PC-9 (cell line): ENCODE results near the gene SDCBP2. TPM values are rescaled to one million over a fixed set of nuclear protein-coding genes. Genes with fewer than 3 reads are reported as not detected.
A peak's percentile ranks its signal among the peaks of the same experiment; 100 is the strongest.

ENCODE experiments used
- BruUV-seq: library from RNA; stranded (reverse); fragments of 400-500 nt; replicated peaks from 2 replicates; lab custom pipeline; 2021; lab: Mats Ljungman, UMichigan
- CTCF ChIA-PET: fragments of 300-600 bp; sonication (Branson Sonifier 250); formaldehyde crosslinking; loops from one replicate; lab custom pipeline; 2022; ENCODE audit warnings: antibody characterized with exemption; lab: Charles Lee
- POLR2A ChIA-PET: fragments of 300-600 bp; sonication (Branson Sonifier 250); formaldehyde crosslinking; loops from one replicate; lab custom pipeline; 2022; ENCODE audit warnings: antibody characterized with exemption; ENCODE audit not compliant: unreplicated experiment; lab: Charles Lee
- DNase-seq, 2 experiments: peaks; one replicate each; pipeline versions ENCODE4 v3.0.0 to v3.0.0-alpha.2; 2015 to 2022; ENCODE audit warnings: mixed read lengths in 1 of 2
- H2AFZ ChIP-seq: fragments of 200-600 bp; sonication (generic); 2 replicates; pipeline ENCODE4 v1.8.1; 2017; ENCODE audit warnings: antibody characterized with exemption
- H3F3A ChIP-seq: fragments of 200-600 bp; sonication (generic); 2 replicates; pipeline ENCODE4 v1.8.1; 2017; ENCODE audit warnings: antibody characterized with exemption, mild to moderate bottlenecking, low read depth; ENCODE audit not compliant: insufficient read depth
- H3K27ac ChIP-seq: fragments of 200-600 bp; sonication (generic); 2 replicates; pipeline ENCODE4 v1.6.1; 2016; ENCODE audit warnings: mixed run types
- H3K27me3 ChIP-seq: fragments of 200-600 bp; sonication (generic); 2 replicates; pipeline ENCODE4 v1.6.1; 2016; ENCODE audit warnings: low read depth, mixed run types; ENCODE audit not compliant: insufficient read depth
- H3K36me3 ChIP-seq: fragments of 200-600 bp; sonication (generic); 2 replicates; pipeline ENCODE4 v1.6.1; 2016; ENCODE audit warnings: low read depth, mixed run types
- H3K4me1 ChIP-seq: fragments of 200-600 bp; sonication (generic); replicated peaks from 2 replicates; pipeline ENCODE4 v1.6.1; 2016; ENCODE audit warnings: mixed run types; ENCODE audit not compliant: insufficient read depth
- H3K4me2 ChIP-seq: fragments of 200-600 bp; sonication (generic); 2 replicates; pipeline ENCODE4 v1.6.1; 2017; ENCODE audit warnings: mixed run types
- H3K4me3 ChIP-seq: fragments of 200-600 bp; sonication (generic); 2 replicates; pipeline ENCODE4 v1.6.1; 2016; ENCODE audit warnings: mixed run types
- H3K79me2 ChIP-seq: fragments of 200-600 bp; sonication (generic); 2 replicates; pipeline ENCODE4 v1.6.1; 2017; ENCODE audit warnings: low read depth, mixed run types
- H3K9me2 ChIP-seq: fragments of 200-600 bp; sonication (generic); 2 replicates; pipeline ENCODE4 v1.8.1; 2017; ENCODE audit warnings: mild to moderate bottlenecking; ENCODE audit not compliant: insufficient read depth
- H3K9me3 ChIP-seq: fragments of 200-600 bp; sonication (generic); 2 replicates; pipeline ENCODE4 v1.8.1; 2016; ENCODE audit warnings: low read depth; ENCODE audit not compliant: insufficient read depth
- H4K20me1 ChIP-seq: fragments of 200-600 bp; sonication (generic); 2 replicates; pipeline ENCODE4 v1.8.1; 2017; ENCODE audit not compliant: insufficient read depth
- EZH2 ChIP-seq: fragments of 200-600 bp; sonication (generic); IDR thresholded peaks from 2 replicates; pipeline ENCODE4 v1.8.0; 2017; ENCODE audit warnings: antibody characterized with exemption, low read depth
- intact Hi-C: fragments of 100-400 bp; cut with micrococcal nuclease; formaldehyde crosslinking; loops from one replicate; pipeline ENCODE4 v1.10.0; 2022; ENCODE audit not compliant: unreplicated experiment
- total RNA-seq: library from RNA; stranded (reverse); gene quantifications from 2 replicates; pipeline ENCODE4 v1.2.3, GENCODE V29; 2021
- TF ChIP-seq, protein P1 (sequence below): fragments of 200-600 bp; sonication (generic); conservative IDR thresholded peaks from 2 replicates; pipeline ENCODE4 v1.6.1; 2017; ENCODE audit warnings: mixed run types, antibody characterized with exemption, mild to moderate bottlenecking, moderate library complexity

The SDCBP2 gene
- total RNA-seq, 1 experiment from 2014 or later, result 14.8 TPM

DNA sequence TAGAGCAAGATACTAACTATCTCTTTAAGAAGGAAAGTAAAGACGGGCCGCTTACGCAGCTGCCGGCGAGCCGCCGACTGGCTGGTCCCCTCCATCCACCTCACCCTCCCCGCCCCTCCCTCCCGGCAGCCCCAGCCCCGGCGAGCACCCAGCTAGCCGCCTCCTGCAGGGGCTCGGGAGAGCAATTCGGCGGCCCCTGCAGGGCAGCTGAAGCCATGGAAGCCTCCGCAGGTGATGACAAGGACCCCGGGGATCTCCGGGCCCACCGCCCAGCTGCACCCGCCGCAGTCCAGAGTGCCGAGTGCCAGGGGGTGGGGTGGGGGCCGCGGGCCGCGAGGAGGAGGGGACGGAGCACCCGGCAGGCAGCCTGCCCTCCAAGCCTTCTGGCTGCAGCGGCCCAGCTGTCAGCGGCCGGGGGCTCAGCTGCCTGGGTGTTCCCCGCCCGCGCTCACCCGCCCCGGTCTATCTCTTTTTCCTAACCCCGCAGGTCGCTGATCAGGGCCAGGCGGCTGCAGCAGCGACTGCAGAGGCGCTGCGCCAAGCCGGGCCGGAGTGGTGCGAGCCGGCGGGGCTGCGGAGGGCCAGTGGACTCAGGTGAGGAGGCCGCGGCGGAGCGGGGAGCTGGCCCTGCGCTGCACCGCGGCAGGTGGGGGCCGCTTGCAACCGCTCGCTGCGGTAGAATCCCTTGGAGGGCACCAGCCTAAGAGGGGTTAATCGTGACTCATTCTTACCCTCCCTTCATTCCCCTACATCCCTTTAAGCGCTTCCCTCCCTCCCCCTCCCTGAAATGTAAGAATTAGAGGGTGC is 62.6 kb downstream of the SDCBP2 start, which contains the start of gene SNPH:
TSS of gene SNPH (plus strand) at position 128 of the 807 bp plus-strand sequence. CDS start 29,946 bp downstream, outside the sequence.
- no peaks in the 10 kb centered on the region for H3K36me3 ChIP-seq
- no peaks in the 10 kb centered on the region for H4K20me1 ChIP-seq
- H3K4me3 ChIP-seq, result peak within 1 kb of the TSS; percentile 69
- peak within 1 kb of the TSS; percentile 78 for H3K4me2 ChIP-seq
- H3K27ac ChIP-seq, result no peak within 1 kb of the TSS
- no peaks in the 10 kb centered on the region for H3K79me2 ChIP-seq
- ChIA-PET POLR2A (interaction anchor here (0.5 kb wide), 1 partner anchor 18 kb away, joined by 3 read pairs; no protein-coding TSS in a partner anchor), CTCF (interaction anchor here (0.6 to 0.7 kb wide), 2 partner anchors 73 to 111 kb away, joined by 4 to 6 read pairs; no protein-coding TSS in a partner anchor)
- TF ChIP-seq, protein P1, sequence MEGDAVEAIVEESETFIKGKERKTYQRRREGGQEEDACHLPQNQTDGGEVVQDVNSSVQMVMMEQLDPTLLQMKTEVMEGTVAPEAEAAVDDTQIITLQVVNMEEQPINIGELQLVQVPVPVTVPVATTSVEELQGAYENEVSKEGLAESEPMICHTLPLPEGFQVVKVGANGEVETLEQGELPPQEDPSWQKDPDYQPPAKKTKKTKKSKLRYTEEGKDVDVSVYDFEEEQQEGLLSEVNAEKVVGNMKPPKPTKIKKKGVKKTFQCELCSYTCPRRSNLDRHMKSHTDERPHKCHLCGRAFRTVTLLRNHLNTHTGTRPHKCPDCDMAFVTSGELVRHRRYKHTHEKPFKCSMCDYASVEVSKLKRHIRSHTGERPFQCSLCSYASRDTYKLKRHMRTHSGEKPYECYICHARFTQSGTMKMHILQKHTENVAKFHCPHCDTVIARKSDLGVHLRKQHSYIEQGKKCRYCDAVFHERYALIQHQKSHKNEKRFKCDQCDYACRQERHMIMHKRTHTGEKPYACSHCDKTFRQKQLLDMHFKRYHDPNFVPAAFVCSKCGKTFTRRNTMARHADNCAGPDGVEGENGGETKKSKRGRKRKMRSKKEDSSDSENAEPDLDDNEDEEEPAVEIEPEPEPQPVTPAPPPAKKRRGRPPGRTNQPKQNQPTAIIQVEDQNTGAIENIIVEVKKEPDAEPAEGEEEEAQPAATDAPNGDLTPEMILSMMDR, result no peak
- H3K27me3 ChIP-seq, result no peaks in the 10 kb centered on the region
- H3K9me2 ChIP-seq, result no peaks in the 10 kb centered on the region
- H3K4me1 ChIP-seq, result peaks cover 4% of the 10 kb centered on the region; the same call in 1 of the 2 replicates
- peak within 1 kb of the TSS; percentile 91 for H2AFZ ChIP-seq
- peaks cover 18% of the 10 kb centered on the region; the same call in 1 of the 2 replicates for H3F3A ChIP-seq
- DNase-seq, result peak in 1 of 2 experiments; percentile 66
- peaks cover 4% of the 10 kb centered on the region; the same call in 1 of the 2 replicates for H3K9me3 ChIP-seq
- no TSS peak for BruUV-seq
- intact Hi-C loops, result loop anchor here (5.0 kb wide), 1 partner anchor 39 kb away; the partner anchor contains the start of gene RAD21L1

DNA sequence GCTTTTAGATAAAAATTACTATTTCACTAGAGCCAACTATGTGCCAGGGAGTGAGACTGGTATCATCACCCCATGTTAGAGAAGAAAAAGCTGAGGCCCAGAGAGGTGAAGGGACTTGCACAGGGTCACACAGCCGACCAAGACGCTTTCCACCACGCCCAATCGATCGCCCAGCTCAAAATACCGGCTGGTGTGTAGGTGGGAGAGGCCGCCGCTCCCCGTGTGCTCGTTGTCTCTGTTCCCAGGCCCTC is 63.1 kb downstream of the SDCBP2 start:
- Histone ChIP-seq H3K4me1 (peaks cover 4% of the 10 kb centered on the region; the same call in 1 of the 2 replicates), H3K4me2 (peak overlapping the region; percentile 78), H3K9me2 (no peaks in the 10 kb centered on the region), H3K27ac (no peak overlapping the region), H3K79me2 (no peaks in the 10 kb centered on the region), H3K36me3 (no peaks in the 10 kb centered on the region), H3K9me3 (peaks cover 4% of the 10 kb centered on the region; the same call in 1 of the 2 replicates), H4K20me1 (no peaks in the 10 kb centered on the region), H3F3A (peaks cover 18% of the 10 kb centered on the region; the same call in 1 of the 2 replicates), H3K4me3 (peak overlapping the region; percentile 69), H3K27me3 (no peaks in the 10 kb centered on the region), H2AFZ (peak overlapping the region; percentile 91)
- ChIA-PET POLR2A (no interaction called here), CTCF (no interaction called here)
- intact Hi-C loops, result loop anchor here (5.0 kb wide), 1 partner anchor 39 kb away; the partner anchor contains the start of gene RAD21L1
- no TSS peak for BruUV-seq
- DNase-seq, result no peak
- no peak for TF ChIP-seq EZH2
- TF ChIP-seq, protein P1, result no peak

DNA sequence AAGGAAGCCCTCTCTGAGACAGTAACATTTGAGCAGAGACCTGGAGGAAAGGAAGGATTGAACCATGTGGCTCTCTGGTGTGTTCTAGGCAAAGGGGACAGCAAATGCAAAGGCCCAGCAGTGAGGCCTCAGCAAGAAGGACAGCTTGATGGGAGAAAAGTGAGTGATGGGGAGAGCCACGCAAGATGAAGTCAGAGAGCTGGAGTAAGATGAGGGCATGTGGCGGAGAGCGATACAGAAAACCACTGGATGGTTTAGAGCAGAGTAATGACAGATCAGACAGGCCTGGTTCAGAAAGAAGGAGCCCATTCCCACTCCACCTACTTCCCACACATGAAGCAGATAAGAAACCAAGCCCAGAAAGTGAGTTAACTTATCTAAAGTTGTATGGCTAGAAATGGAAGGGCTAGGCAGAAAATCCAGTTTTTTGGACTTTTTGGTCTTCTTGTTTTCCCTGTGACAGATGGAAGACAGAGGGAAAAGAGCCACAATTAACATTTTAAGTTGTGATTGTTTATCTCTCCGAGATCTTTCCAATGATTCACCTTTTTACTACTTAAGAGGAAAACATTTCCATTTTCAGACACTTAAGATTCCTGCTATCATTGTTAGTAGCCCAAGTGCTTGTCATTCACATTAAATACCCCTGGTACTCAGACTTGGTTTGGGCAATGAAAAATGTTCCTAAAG is 63.6 kb downstream of the SDCBP2 start:
- POLR2A ChIA-PET, result no interaction called here
- intact Hi-C loops, result loop anchor here (5.0 kb wide), 1 partner anchor 38 kb away; the partner anchor contains the start of gene RAD21L1

More for the DNA sequence above, 63.6 kb downstream of the SDCBP2 start:
- CTCF ChIA-PET, result no interaction called here
- Histone ChIP-seq H3F3A (peaks cover 18% of the 10 kb centered on the region; the same call in 1 of the 2 replicates), H3K4me3 (peak overlapping the region; percentile 69), H3K9me2 (no peaks in the 10 kb centered on the region), H2AFZ (peak overlapping the region; percentile 91), H3K4me2 (peak overlapping the region; percentile 78), H3K36me3 (no peaks in the 10 kb centered on the region), H3K9me3 (peaks cover 4% of the 10 kb centered on the region; the same call in 1 of the 2 replicates), H3K79me2 (no peaks in the 10 kb centered on the region), H3K27ac (no peak overlapping the region), H3K4me1 (peaks cover 4% of the 10 kb centered on the region; the same call in 1 of the 2 replicates), H4K20me1 (no peaks in the 10 kb centered on the region), H3K27me3 (no peaks in the 10 kb centered on the region)
- DNase-seq, result no peak
- BruUV-seq, result no TSS peak
- TF ChIP-seq EZH2, result no peak
- TF ChIP-seq, protein P1, result no peak
